ENCODE measurements around the gene ZNF20. TPM values are rescaled to one million over a fixed set of nuclear protein-coding genes. Genes with fewer than 3 reads are reported as not detected.

Gene ZNF20
- total RNA-seq, 1 experiment from 2014 or later, result 4.9 TPM

DNA sequence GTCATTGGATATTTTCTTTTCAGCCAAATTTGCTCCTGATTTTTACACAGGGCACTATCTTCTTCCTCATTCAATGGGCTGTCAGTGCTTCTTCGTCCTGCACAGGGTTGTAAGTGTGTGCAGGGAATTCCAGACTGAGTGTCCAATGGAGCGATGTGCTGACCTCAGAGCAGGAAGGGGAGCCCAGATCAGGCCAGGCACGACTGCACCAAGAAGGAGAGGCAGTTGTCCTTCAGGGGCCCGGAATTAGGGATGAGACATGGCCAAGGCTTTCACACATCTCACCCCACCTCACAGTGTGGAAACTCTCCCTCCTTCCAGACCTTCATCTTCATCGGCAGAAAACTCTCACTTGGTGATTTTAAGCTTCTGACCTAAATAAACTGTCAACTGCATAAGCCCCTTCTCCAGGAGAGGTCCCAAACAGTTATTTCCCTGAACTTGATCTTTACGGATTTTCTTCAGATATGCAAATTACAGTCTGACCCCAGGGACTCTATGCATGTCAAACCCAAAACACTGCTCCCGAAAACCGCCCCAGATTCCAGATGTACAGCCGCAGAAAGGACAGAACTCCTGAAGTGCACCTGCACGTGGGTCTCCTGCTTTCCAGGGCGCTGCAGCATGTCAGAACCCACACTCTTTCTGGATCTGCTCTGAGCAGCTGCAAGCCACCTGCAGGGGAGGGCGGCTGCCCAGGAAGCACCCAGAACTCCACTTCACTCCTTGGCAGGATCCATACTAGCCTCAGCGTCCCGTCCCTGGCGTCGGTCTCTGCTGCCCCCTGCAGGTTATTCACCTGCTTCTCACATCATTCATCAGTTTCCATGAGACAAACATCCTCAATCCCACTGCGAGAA, 625 bp upstream of the ZNF20 start:
- no TSS peak for BruUV-seq (replicated peaks)
- Histone ChIP-seq H3K9me3 (ENCODE audit: low read depth, low read length, poor library complexity, severe bottlenecking) (peaks cover 9% of the 10 kb centered on the region), H3K27ac (ENCODE audit: low read depth, low read length, poor library complexity, severe bottlenecking) (no peak overlapping the region), H3K27me3 (replicated peaks; ENCODE audit: insufficient read depth, low read depth, low read length, poor library complexity) (no peaks in the 10 kb centered on the region), H3K4me3 (ENCODE audit: low read depth, low read length, poor library complexity, severe bottlenecking) (peak overlapping the region; percentile 80), H3K4me1 (ENCODE audit: insufficient read depth, low read length, poor library complexity, severe bottlenecking) (peaks cover 8% of the 10 kb centered on the region), H3K36me3 (ENCODE audit: insufficient read depth, low read length, poor library complexity, severe bottlenecking) (peaks cover 15% of the 10 kb centered on the region)
- DNase-seq (ENCODE audit: low spot score), result peak; percentile 90
- POLR2A ChIA-PET (ENCODE audit: low non-redundant PET), result no interaction called here
- CTCF ChIA-PET, result interaction anchor here (0.6 to 1.9 kb wide), 10 partner anchors 50 to 397 kb away, joined by 3 to 13 read pairs (median 4); partner anchors contain the start of genes ZNF491, ZNF763 and ZNF878
- intact Hi-C loops (cut with micrococcal nuclease; ENCODE audit: unreplicated experiment), result loop anchor here (1.0 to 2.0 kb wide), 5 partner anchors 49 to 258 kb away; partner anchors contain the start of genes ZNF700 and ZNF763
- no peak for TF ChIP-seq EZH2 (IDR thresholded peaks at IDR 0.05; ENCODE audit: borderline replicate concordance, low read depth, low read length, poor library complexity, severe bottlenecking)
- TF ChIP-seq, protein P1, sequence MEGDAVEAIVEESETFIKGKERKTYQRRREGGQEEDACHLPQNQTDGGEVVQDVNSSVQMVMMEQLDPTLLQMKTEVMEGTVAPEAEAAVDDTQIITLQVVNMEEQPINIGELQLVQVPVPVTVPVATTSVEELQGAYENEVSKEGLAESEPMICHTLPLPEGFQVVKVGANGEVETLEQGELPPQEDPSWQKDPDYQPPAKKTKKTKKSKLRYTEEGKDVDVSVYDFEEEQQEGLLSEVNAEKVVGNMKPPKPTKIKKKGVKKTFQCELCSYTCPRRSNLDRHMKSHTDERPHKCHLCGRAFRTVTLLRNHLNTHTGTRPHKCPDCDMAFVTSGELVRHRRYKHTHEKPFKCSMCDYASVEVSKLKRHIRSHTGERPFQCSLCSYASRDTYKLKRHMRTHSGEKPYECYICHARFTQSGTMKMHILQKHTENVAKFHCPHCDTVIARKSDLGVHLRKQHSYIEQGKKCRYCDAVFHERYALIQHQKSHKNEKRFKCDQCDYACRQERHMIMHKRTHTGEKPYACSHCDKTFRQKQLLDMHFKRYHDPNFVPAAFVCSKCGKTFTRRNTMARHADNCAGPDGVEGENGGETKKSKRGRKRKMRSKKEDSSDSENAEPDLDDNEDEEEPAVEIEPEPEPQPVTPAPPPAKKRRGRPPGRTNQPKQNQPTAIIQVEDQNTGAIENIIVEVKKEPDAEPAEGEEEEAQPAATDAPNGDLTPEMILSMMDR (conservative IDR thresholded peaks at IDR 0.05; ENCODE audit: low read depth, low read length), result peak; percentile 90

DNA sequence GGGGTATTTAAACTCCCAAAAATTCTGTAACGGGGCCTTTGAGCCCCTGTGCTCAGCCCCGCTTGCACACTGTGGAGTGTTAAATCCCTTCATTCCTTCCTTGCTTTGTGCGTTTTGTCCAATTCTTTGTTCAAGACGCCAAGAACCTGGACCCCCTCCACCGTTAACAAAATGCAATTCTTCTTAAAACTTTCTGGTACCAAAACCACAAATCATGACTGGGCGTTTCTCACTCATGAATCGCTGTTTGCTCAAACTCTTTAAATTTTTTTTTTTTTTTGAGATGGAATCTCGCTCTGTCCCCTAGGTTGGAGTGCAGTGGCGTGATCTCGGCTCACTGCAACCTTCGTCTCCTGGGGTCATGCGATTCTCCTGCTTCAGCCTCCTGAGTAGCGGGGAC, 881 bp downstream of the ZNF20 start:
- BruUV-seq (replicated peaks), result no TSS peak

DNA sequence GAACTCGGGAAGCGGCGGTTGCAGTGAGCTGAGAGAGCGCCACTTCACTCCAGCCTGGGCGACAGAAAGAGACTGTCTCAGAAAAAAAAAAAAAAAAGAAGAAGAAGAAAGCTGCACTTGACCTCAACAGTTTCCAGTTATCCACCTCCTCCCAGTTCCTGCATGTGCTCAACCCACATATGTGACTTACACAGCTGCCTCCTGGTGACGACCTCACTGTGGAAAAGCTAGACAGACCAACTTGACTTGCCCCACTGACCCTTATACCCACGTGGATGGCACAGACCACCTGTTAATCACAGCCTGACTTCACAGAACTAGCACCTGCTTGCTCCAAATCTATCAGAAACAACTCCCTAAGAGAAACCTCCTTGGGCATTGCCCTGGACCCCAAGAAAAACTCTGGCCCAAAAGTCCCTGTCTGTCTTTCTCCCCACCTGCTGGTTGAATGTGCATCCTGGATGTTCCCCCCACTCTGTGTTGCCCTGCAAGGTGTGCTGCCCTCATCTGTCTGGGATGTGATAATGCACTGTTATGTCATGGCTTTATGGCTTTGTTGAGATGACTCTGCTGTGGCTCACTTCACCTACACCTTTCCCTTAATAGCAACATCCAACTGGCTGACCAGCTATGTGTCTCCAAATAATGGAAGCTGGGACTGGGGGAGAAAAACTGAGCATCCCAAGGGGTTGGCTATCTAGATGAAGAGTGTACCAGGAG, 2.8 kb downstream of the ZNF20 start:
- H3K9me3 ChIP-seq (ENCODE audit: low read depth, low read length, poor library complexity, severe bottlenecking), result peaks cover 33% of the 10 kb centered on the region
- CTCF ChIA-PET, result no interaction called here
- peaks cover 38% of the 10 kb centered on the region for H3K36me3 ChIP-seq (ENCODE audit: insufficient read depth, low read length, poor library complexity, severe bottlenecking)
- POLR2A ChIA-PET (ENCODE audit: low non-redundant PET), result no interaction called here
- no TSS peak for BruUV-seq (replicated peaks)
- DNase-seq (ENCODE audit: low spot score), result peak; percentile 25
- TF ChIP-seq EZH2 (IDR thresholded peaks at IDR 0.05; ENCODE audit: borderline replicate concordance, low read depth, low read length, poor library complexity, severe bottlenecking), result no peak
- TF ChIP-seq, protein P1 (conservative IDR thresholded peaks at IDR 0.05; ENCODE audit: low read depth, low read length), result peak; percentile 36
- H3K4me1 ChIP-seq (ENCODE audit: insufficient read depth, low read length, poor library complexity, severe bottlenecking), result peaks cover 8% of the 10 kb centered on the region
- intact Hi-C loops (cut with micrococcal nuclease; ENCODE audit: unreplicated experiment), result no loop called here
- H3K27ac ChIP-seq (ENCODE audit: low read depth, low read length, poor library complexity, severe bottlenecking), result no peak overlapping the region
- H3K27me3 ChIP-seq (replicated peaks; ENCODE audit: insufficient read depth, low read depth, low read length, poor library complexity), result no peaks in the 10 kb centered on the region
- no peak overlapping the region for H3K4me3 ChIP-seq (ENCODE audit: low read depth, low read length, poor library complexity, severe bottlenecking)

More for the DNA sequence above, 881 bp downstream of the ZNF20 start:
- Histone ChIP-seq H3K9me3 (ENCODE audit: low read depth, low read length, poor library complexity, severe bottlenecking) (peaks cover 14% of the 10 kb centered on the region), H3K36me3 (ENCODE audit: insufficient read depth, low read length, poor library complexity, severe bottlenecking) (peaks cover 20% of the 10 kb centered on the region), H3K4me1 (ENCODE audit: insufficient read depth, low read length, poor library complexity, severe bottlenecking) (peaks cover 8% of the 10 kb centered on the region), H3K27me3 (replicated peaks; ENCODE audit: insufficient read depth, low read depth, low read length, poor library complexity) (no peaks in the 10 kb centered on the region), H3K27ac (ENCODE audit: low read depth, low read length, poor library complexity, severe bottlenecking) (peak overlapping the region; percentile 79), H3K4me3 (ENCODE audit: low read depth, low read length, poor library complexity, severe bottlenecking) (peak overlapping the region; percentile 80)
- CTCF ChIA-PET, result interaction anchor here (1.8 kb wide), 1 partner anchor 175 kb away, joined by 7 read pairs; the partner anchor contains the start of gene ZNF763
- intact Hi-C loops (cut with micrococcal nuclease; ENCODE audit: unreplicated experiment), result no loop called here
- DNase-seq (ENCODE audit: low spot score), result no peak
- POLR2A ChIA-PET (ENCODE audit: low non-redundant PET), result no interaction called here
- TF ChIP-seq EZH2 (IDR thresholded peaks at IDR 0.05; ENCODE audit: borderline replicate concordance, low read depth, low read length, poor library complexity, severe bottlenecking), result no peak
- TF ChIP-seq, protein P1 (conservative IDR thresholded peaks at IDR 0.05; ENCODE audit: low read depth, low read length), result no peak

Measured in A673 (cell line).